GM12891 (cell line): ENCODE results near the gene HNF4A.

ENCODE experiments used
- DNase-seq: peaks from one replicate; pipeline ENCODE4 v3.0.0; 2011; ENCODE audit warnings: low spot score; ENCODE audit not compliant: insufficient read length
- FAIRE-seq: peaks from 2 replicates; lab custom pipeline; 2011; peaks lifted over from hg19 to GRCh38; lab: Jason Lieb, UNC
- PAX5 ChIP-seq: IDR thresholded peaks from 2 replicates; pipeline ENCODE4 v1.6.1; 2011; ENCODE audit warnings: low read length, moderate library complexity, mild to moderate bottlenecking; ENCODE audit not compliant: insufficient read depth, severe bottlenecking
- POLR2A ChIP-seq: IDR thresholded peaks from 2 replicates; pipeline ENCODE4 v1.6.1; 2011; ENCODE audit warnings: low read depth, low read length, control low read depth
- POLR2AphosphoS5 ChIP-seq: IDR thresholded peaks from 2 replicates; pipeline ENCODE4 v1.6.1; 2011; ENCODE audit warnings: low read depth, low read length, control low read depth
- POU2F2 ChIP-seq: IDR thresholded peaks from 2 replicates; pipeline ENCODE4 v1.6.1; 2011; ENCODE audit warnings: low read depth, mild to moderate bottlenecking, control low read depth, low read length, moderate library complexity
- SPI1 ChIP-seq: IDR thresholded peaks from 2 replicates; pipeline ENCODE4 v1.6.1; 2011; ENCODE audit warnings: low read depth, low read length, control low read depth
- TAF1 ChIP-seq: IDR thresholded peaks from 2 replicates; pipeline ENCODE4 v1.6.1; 2011; ENCODE audit warnings: low read depth, low read length, control low read depth

The HNF4A gene

DNA sequence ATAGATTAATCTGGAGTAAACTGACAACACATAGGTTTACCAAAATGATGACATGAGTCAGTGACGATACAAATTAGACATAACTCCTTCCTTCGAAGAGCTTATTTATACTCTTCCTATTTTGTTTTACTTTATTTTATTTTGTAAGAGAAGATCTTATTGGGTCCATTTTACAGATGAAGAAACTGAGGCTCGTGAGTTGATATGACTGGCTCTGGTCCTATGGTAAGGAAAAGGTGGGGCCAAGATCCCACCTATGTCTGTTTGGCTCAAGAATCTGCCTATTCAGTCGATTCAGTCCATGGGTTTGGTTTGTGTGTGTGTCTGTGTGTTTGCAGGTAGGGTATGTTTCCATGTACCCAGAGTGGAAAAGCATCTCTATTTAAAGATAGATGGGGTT is 27.1 kb upstream of the HNF4A start:
- DNase-seq, result no peak
- no peak for FAIRE-seq
- TF ChIP-seq POLR2AphosphoS5, result no peak
- no peak for TF ChIP-seq TAF1
- TF ChIP-seq SPI1, result no peak

DNA sequence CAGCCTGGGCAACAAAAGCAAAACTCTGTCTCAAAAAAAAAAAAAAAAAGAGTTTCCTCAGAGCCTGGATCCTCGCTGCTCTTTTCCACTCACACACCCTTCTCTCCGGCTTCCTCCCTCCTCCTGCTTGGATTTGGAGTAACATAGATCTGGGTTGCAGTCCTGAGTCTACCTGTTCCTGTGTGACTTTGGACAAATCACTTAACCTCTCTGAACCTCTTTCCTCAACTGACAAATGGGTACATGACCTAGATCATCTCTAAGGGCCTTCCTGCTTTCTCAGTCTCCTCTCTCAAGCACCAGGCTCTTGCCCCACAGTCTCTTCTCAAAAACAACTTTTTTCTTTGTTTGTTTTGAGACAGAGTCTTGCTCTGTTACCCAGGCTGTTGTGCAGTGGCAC is 24.3 kb upstream of the HNF4A start:
- TF ChIP-seq SPI1 (no peak), PAX5 (no peak), POU2F2 (no peak), POLR2A (no peak), POLR2AphosphoS5 (no peak), TAF1 (no peak)
- DNase-seq, result no peak
- FAIRE-seq, result no peak

DNA sequence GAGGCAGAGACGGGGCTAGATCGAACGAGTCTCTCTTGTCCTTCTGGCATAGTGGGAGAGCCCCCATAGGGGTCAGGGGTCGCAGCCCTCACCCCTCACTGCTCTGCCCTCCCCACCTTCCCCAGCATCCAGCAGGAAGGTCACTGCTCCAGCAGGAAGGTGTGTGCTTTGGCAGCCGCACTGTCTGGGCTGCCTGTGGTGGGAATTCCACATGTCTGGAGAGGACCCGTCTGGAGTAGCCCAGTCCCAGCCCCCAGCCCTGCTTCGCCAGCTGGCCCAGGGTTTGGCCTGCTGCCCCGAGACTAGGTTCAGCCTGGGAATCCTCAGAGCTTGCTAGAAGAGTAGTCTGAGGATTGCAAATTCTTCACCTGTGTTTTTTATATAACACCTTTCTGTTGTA is 21.2 kb upstream of the HNF4A start:
- DNase-seq (no peak), FAIRE-seq (no peak)
- no peak for TF ChIP-seq TAF1
- no peak for TF ChIP-seq SPI1

DNA sequence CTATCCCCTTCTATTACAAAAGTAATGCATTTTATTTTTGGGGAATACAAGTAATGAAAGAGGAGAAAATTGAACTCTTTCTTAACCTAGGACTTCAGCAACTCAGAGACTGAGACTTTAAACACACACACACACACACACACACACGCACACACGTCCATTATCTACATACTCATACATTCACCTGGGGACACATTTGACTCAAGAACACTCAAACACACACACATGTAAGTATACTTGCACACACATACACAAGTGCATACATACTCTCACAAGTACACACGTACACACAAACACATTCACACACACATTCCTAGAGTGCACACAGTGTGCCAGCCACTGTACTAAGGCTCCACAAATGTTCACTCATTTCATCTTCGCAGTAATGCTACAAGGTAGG is 20.8 kb upstream of the HNF4A start:
- no peak for FAIRE-seq
- TF ChIP-seq POLR2A (no peak), TAF1 (no peak), PAX5 (no peak), POLR2AphosphoS5 (no peak)
- DNase-seq, result no peak

DNA sequence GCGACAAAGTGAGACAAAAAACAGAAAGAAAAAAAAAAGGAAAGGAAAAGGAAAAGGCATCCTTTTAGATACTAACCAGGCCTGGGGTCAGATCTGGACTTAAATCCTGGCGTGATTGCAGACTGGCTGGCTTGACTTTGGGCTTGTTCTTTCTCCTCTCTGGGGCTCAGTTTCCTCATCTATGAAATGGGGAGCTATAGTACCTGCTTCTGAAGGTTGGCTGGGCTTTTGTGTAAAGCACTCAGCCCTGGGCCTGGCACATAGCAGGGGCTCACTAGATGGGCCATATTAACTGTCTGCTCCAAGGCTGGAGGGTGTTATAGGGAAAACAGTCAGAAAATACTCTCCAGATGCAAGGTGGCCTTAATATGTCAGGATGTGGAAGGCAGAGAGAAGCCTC is 19.8 kb upstream of the HNF4A start:
- TF ChIP-seq POLR2AphosphoS5 (no peak), PAX5 (no peak), POLR2A (no peak), SPI1 (no peak), POU2F2 (no peak), TAF1 (no peak)
- no peak for DNase-seq
- no peak for FAIRE-seq

DNA sequence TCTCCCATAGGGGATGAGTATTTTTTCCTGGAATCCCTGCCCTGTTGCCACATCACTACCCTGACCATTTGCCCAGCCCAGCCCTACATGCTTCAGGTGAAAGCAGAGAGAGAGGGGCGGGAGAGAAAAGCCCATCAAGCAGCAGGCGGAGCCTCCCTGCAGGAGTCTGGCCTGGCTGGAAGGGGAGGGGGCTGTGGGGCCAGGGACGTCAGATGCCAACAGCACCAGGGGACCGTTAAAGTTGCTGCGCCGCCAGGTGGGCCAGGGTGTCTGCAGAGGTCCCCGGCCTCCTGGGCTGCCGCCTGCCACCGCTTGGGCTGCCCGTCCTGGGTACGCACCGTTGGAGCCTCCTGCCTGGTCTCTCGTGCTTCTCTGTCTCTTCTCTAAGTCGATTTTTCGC is 19.4 kb upstream of the HNF4A start:
- DNase-seq (no peak), FAIRE-seq (no peak)
- TF ChIP-seq PAX5, result no peak
- no peak for TF ChIP-seq SPI1
- TF ChIP-seq POLR2AphosphoS5, result no peak
- no peak for TF ChIP-seq POU2F2
- no peak for TF ChIP-seq TAF1
- no peak for TF ChIP-seq POLR2A

DNA sequence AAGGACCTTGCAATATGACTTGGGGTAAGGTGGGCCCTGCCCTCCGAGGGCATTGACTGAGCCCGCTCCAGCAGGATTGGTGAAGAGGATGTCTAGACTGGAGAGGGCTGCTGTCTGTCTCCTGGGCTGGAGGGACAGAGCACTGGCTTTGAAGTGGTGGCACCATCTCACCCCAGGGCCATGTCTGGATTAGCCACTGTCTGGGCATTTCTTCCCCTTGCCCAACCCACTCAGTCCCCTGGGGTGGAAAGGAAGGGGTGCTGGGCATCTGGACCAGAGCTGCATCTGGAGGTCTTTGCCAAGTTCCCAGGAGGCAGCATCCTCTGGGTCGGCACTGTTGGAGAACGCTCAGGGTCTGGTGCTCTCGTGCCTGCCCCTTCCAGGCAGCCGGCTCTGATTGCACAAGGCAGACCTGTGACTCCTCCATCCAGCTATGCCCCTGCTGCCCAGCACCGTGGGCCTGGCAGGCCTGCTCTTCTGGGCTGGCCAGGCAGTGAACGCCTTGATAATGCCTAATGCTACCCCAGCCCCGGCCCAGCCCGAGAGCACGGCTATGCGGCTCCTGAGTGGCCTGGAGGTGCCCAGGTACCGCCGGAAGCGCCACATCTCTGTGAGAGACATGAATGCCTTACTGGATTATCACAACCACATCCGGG is 18.6 kb upstream of the HNF4A start, which contains the start of gene R3HDML:
R3HDML (plus strand) TSS at position 319 of the 656 bp plus-strand sequence; CDS start at position 434, 115 bp downstream.
- FAIRE-seq (no peak), DNase-seq (no peak)
- TF ChIP-seq POU2F2 (no peak), POLR2A (no peak), SPI1 (no peak), POLR2AphosphoS5 (no peak), PAX5 (no peak), TAF1 (no peak)

DNA sequence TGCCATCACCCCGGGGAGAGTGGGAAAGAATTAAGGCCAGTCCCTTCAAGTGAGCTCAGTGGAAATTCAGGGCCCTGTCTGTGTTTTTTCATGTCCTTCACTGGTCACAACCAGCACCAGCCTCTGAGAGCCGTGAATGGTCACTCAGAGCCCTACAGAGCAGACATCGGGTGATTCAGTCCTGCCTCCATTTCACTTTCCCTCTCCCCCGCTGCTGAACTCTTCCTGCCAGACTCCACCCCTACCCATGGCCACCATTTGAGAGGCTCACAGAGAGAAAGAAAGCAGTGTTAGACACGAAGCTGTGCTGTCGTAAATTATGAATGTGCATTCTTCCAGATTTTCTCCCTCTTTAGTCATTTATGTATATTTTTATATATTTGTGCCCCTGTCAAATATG is 13.3 kb upstream of the HNF4A start:
- FAIRE-seq (no peak), DNase-seq (no peak)
- TF ChIP-seq TAF1 (no peak), POLR2A (no peak), SPI1 (no peak), POU2F2 (no peak), POLR2AphosphoS5 (no peak), PAX5 (no peak)

DNA sequence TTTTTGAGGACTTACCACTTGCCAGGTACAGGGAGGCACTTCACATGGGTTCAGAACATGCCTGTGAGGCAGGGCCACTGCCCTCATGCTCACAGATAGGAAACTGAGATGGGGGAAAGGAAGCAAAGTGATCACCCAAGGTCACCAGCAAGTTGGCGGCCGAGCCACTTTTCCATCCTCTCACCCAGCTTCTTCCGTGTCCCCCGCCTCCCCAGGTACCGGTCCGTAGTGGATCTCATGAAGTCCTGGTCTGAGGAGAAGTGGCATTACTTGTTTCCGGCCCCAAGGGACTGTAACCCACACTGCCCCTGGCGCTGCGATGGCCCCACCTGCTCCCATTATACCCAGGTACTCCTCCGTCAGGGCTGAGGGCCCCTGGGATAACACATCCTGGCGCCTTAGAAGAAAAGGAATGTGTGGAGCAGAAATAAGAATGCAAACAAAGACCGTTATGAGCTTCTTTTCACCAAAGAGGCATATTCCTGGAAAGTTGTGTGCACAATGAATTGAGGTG is 12.3 kb upstream of the HNF4A start:
- TF ChIP-seq PAX5 (no peak), SPI1 (no peak), POLR2AphosphoS5 (no peak), TAF1 (no peak), POU2F2 (no peak), POLR2A (no peak)
- no peak for DNase-seq
- no peak for FAIRE-seq

DNA sequence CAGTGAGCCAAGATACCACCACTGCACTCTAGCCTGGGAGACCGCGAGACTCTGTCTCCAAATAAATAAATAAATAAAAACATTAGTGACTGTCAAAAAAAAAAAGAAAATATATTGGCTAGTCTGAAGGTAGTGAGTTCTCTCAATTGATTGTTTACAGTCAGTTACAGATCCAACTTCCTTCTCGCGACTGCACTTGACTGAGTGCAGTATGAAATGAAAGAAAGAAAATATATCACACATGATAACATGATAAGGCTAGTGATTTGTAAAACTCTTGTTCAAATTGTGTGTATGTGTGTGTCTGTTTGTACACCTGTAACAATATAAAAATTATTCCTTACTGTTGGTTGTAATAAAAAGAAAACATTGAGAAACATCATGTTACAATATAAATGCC is 10.8 kb upstream of the HNF4A start:
- FAIRE-seq (no peak), DNase-seq (no peak)
- no peak for TF ChIP-seq POLR2AphosphoS5
- TF ChIP-seq POLR2A, result no peak
- TF ChIP-seq POU2F2, result no peak
- TF ChIP-seq PAX5, result no peak
- no peak for TF ChIP-seq SPI1
- no peak for TF ChIP-seq TAF1
